ENCODE data around the gene FAM53A.

The FAM53A gene

DNA sequence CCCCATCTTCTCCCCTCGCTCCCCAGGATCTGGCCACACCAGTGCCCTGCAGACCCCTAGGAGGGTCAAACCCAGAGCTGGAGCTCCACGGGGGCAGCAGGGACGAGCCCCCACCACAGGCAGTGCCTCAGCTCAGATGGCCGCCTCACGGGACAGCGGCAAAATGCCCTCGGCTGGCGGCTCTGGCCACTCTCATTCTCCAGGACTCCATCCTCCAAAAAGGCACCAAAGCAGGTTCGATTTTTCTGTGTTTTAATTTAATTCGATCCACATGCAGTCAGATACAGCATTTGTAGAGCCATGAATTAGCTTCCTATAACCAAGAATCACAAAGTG is 8.3 kb downstream of the FAM53A start (continued):
- TF ChIP-seq KLF1 (tag by site-specific recombination; IDR thresholded peaks at IDR 0.05): no peak
- TF ChIP-seq ZNF274 (IDR thresholded peaks at IDR 0.05; ENCODE audit: low read length): no peak
- TF ChIP-seq ZNF274 (tag by site-specific recombination; IDR thresholded peaks at IDR 0.05; ENCODE audit: borderline replicate concordance): no peak
- no peak for TF ChIP-seq ZNF768 (tag by site-specific recombination; IDR thresholded peaks at IDR 0.05)
- no peak for TF ChIP-seq OSR2 (tag by site-specific recombination; IDR thresholded peaks at IDR 0.05)

DNA sequence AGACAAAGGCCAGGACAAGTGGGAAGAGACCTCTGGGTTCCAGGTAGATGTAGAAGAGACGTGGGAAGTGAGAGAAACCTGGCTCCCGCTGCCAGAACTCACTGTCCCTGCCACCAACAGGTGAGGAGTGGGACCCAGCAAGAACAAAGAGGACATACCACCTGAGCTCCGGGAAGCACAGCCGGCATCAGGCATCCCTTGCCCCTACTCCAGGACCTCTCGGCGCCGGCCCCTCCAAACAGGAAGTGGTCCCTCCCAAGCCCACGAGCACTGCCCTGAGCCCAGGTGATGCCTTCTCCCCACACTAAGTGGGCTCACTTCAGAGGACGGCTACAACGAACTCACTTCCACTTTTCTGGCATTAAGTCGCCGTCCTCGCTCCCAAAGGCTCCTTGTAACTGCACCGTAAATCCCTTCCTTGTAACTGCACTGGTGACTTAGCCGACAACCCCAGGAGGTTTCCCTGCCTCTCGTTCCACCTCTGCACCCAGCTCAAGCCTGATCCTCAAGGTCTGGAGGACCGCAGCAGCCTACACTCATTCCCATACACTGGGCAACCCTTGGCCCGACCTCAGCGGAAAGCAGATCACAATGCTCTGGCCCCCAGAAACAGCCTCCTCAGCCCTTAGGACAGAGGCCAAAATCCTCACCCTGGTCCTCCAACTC is 8.8 kb downstream of the FAM53A start:
- POLR2A ChIA-PET: no interaction called here

DNA sequence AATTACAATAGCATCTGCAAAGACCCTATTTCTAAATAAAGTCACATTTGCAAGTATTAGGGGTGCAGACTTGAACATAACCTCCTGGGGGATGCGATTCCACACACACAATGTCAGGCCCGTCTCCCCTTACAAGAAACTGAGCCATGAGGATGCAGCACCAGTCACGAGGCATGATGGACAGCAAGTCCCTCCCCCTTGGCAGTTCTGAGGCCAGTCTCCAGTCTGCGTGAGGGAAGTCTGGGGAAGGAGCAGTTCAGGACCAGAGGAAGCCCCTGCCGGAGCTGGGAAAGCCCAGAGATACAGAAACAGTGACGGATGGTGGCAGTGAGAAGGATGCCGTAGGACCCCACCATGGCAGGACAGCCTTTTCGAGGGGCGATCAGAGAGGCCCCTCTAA is 9.4 kb downstream of the FAM53A start:
- ChIA-PET POLR2A (no interaction called here), CTCF (no interaction called here)
- no peak overlapping the region for H3K4me3 ChIP-seq (ENCODE audit: low read depth, low read length)
- TF ChIP-seq WT1 (tag by site-specific recombination; IDR thresholded peaks at IDR 0.05): no peak
- no peak for TF ChIP-seq ZNF585B (tag by site-specific recombination; IDR thresholded peaks at IDR 0.05)
- TF ChIP-seq PRDM1 (tag by site-specific recombination; IDR thresholded peaks at IDR 0.05): no peak
- no peak for TF ChIP-seq GLIS1 (tag by site-specific recombination; IDR thresholded peaks at IDR 0.05)
- TF ChIP-seq ZNF341 (tag by site-specific recombination; IDR thresholded peaks at IDR 0.05; ENCODE audit: low read depth): no peak
- TF ChIP-seq ZSCAN30 (tag by site-specific recombination; IDR thresholded peaks at IDR 0.05): no peak
- no peak for TF ChIP-seq KLF9 (tag by site-specific recombination; IDR thresholded peaks at IDR 0.05; ENCODE audit: low read depth)
- no peak for TF ChIP-seq ZNF133 (tag by site-specific recombination; IDR thresholded peaks at IDR 0.05)
- no peak for TF ChIP-seq ZNF626 (tag by site-specific recombination; IDR thresholded peaks at IDR 0.05)
- TF ChIP-seq FEZF1 (tag by site-specific recombination; IDR thresholded peaks at IDR 0.05): no peak
- no peak for TF ChIP-seq ZNF266 (tag by site-specific recombination; IDR thresholded peaks at IDR 0.05; ENCODE audit: low read depth)
- TF ChIP-seq GLIS2 (tag by site-specific recombination; IDR thresholded peaks at IDR 0.05): no peak
- no peak for TF ChIP-seq TRIM28 (IDR thresholded peaks at IDR 0.05; ENCODE audit: borderline replicate concordance, low read length)
- no peak for TF ChIP-seq BCL11A (tag by site-specific recombination; IDR thresholded peaks at IDR 0.05; ENCODE audit: low read depth)
- no peak for TF ChIP-seq ZNF561 (tag by site-specific recombination; IDR thresholded peaks at IDR 0.05; ENCODE audit: borderline replicate concordance)
- no peak for TF ChIP-seq SALL2 (tag by site-specific recombination; IDR thresholded peaks at IDR 0.05; ENCODE audit: borderline replicate concordance)
- no peak for TF ChIP-seq GFI1B (tag by site-specific recombination; IDR thresholded peaks at IDR 0.05)
- H3K9me3 ChIP-seq (ENCODE audit: control insufficient read depth, insufficient read depth, low read depth, low read length): no peaks in the 10 kb centered on the region
- no peaks in the 10 kb centered on the region for H3K4me1 ChIP-seq (ENCODE audit: control insufficient read depth, insufficient read depth, low read length)
- H3K27ac ChIP-seq (ENCODE audit: extremely low read depth, low read depth, low read length): no peak overlapping the region
- H3K36me3 ChIP-seq (ENCODE audit: control insufficient read depth in 2 of 2, insufficient read depth in 1 of 2, low read length in 2 of 2): no peaks in the 10 kb centered on the region

More for the DNA sequence above, 8.8 kb downstream of the FAM53A start:
- Histone ChIP-seq H3K4me1 (ENCODE audit: control insufficient read depth, insufficient read depth, low read length) (no peaks in the 10 kb centered on the region), H3K9me3 (ENCODE audit: control insufficient read depth, insufficient read depth, low read depth, low read length) (no peaks in the 10 kb centered on the region), H3K27ac (ENCODE audit: extremely low read depth, low read depth, low read length) (no peak overlapping the region), H3K4me3 (ENCODE audit: low read depth, low read length) (no peak overlapping the region), H3K36me3 (ENCODE audit: control insufficient read depth in 2 of 2, insufficient read depth in 1 of 2, low read length in 2 of 2) (no peaks in the 10 kb centered on the region)
- TF ChIP-seq, protein P1, sequence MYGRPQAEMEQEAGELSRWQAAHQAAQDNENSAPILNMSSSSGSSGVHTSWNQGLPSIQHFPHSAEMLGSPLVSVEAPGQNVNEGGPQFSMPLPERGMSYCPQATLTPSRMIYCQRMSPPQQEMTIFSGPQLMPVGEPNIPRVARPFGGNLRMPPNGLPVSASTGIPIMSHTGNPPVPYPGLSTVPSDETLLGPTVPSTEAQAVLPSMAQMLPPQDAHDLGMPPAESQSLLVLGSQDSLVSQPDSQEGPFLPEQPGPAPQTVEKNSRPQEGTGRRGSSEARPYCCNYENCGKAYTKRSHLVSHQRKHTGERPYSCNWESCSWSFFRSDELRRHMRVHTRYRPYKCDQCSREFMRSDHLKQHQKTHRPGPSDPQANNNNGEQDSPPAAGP (tag by site-specific recombination; IDR thresholded peaks at IDR 0.05): no peak
- TF ChIP-seq KLF1 (tag by site-specific recombination; IDR thresholded peaks at IDR 0.05): no peak
- CTCF ChIA-PET: interaction anchor here (0.7 kb wide), 1 partner anchor 8 kb away, joined by 3 read pairs; no protein-coding TSS in a partner anchor

Data from HEK293 (cell line).